Activated CD4-positive, alpha-beta T cell treated with anti-CD3 and anti-CD28 coated beads, Interleukin-2, amount 10 ng/mL, durations not matched to agents 7 days and 5 days (primary cell): ENCODE measurements around the gene ADAMTS2. TPM values are rescaled to one million over a fixed set of nuclear protein-coding genes. Genes with fewer than 3 reads are reported as not detected.

Source experiments
- CTCF ChIA-PET: fragments of 350-600 bp; sonication (Branson Sonifier 250); formaldehyde crosslinking; loops from one replicate; lab custom pipeline; 2021; ENCODE audit warnings: antibody characterized with exemption; lab: Charles Lee
- POLR2A ChIA-PET: fragments of 350-600 bp; sonication (Branson Sonifier 250); formaldehyde crosslinking; loops from one replicate; lab custom pipeline; 2021; ENCODE audit warnings: antibody characterized with exemption; lab: Charles Lee
- DNase-seq: peaks from one replicate; pipeline ENCODE4 v3.0.0-alpha.2; 2020
- H3K27ac Mint-ChIP-seq: one replicate; pipeline ENCODE4 v1.8.0; 2021; ENCODE audit warnings: mild to moderate bottlenecking, moderate library complexity, mixed read lengths
- H3K27me3 Mint-ChIP-seq: one replicate; pipeline ENCODE4 v1.8.0; 2021; ENCODE audit warnings: mixed read lengths
- H3K36me3 Mint-ChIP-seq: one replicate; pipeline ENCODE4 v1.8.0; 2021; ENCODE audit warnings: low read depth, mixed read lengths
- H3K4me1 Mint-ChIP-seq: one replicate; pipeline ENCODE4 v1.8.0; 2021; ENCODE audit warnings: mixed read lengths
- H3K4me3 Mint-ChIP-seq: one replicate; pipeline ENCODE4 v1.8.0; 2021; ENCODE audit warnings: mild to moderate bottlenecking, moderate library complexity, mixed read lengths
- H3K9me3 Mint-ChIP-seq: one replicate; pipeline ENCODE4 v1.8.0; 2021; ENCODE audit warnings: mixed read lengths
- total RNA-seq, 2 experiments: library from RNA; stranded (reverse); gene quantifications; one replicate each; pipeline ENCODE4 v1.2.3, GENCODE V29; 2021

Gene ADAMTS2
- total RNA-seq, 2 experiments from 2014 or later: not detected

DNA sequence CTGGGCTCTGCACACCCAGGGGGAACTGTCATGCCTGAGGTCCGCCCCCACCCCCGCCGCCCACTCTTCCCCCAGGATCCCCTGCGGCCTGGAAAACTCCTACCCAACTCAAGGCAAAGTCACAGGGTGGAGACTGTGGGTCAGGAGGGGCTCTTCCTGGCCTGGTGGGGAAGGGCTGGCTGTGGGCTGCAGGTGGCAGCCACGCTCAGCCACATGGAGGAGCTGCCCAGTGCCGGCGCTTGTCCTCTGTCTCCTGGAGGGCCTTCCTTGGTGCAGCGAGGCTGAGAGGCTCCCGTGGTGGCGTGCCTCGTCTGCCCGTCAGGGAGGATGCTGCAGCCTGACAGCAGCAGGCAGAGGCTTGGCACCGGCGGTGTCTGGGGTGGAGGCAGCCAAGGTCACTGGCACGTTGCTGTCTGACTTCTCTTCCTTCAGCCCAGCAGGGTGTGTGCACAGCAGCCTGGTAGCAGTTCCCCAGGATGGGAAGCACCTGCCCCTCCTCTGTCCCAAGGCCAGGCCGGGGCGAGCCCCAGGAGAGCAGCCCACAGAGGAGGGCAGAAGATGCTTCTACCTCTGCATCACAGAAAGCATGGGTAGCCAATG is 78.1 kb downstream of the ADAMTS2 start:
- Mint-ChIP-seq H3K4me1 (no peaks in the 10 kb centered on the region), H3K9me3 (no peaks in the 10 kb centered on the region), H3K36me3 (no peaks in the 10 kb centered on the region), H3K4me3 (no peak overlapping the region), H3K27me3 (no peaks in the 10 kb centered on the region), H3K27ac (no peak overlapping the region)
- ChIA-PET CTCF (no interaction called here), POLR2A (no interaction called here)
- DNase-seq: no peak

DNA sequence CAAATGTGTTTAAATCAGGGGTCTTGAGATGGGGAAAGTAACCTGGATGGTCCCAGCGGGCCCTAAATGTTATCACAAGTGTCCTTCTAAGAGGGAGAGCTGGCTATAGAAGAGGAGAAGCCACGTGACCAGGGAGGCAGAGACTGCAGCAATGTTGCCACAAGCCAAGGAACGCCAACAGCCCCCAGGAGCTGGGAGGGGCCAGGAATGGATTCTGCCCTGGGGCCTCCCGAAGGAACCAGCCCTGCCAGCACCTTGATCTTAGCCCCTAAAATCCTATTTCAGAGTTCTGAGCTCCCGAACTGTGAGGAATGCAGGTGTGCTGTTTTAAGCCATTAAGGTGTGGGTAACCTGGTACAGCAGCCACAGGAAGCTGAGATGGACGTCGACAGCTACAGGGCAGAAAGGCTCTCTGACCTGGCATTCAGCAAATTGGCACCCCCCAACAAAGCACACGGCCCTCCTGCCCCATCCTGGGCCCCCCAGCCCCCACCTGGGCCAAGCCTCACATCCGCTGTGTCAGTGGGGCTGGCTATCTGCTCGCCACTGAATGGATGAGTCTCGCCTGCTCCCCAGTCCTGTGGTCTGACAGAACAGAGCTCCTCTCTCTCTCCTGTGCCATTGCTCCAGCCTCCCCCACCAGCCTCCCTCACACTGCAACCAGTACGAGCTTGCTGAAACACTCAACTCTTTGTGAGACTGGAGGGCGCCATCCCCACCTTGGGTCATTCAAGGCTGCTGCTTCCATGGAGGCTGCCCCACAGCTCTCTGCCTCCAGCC is 78.8 kb downstream of the ADAMTS2 start:
- no peak overlapping the region for H3K4me3 Mint-ChIP-seq
- H3K4me1 Mint-ChIP-seq: no peaks in the 10 kb centered on the region
- no peak overlapping the region for H3K27ac Mint-ChIP-seq
- no peaks in the 10 kb centered on the region for H3K27me3 Mint-ChIP-seq
- POLR2A ChIA-PET: no interaction called here
- CTCF ChIA-PET: no interaction called here
- DNase-seq: no peak
- no peaks in the 10 kb centered on the region for H3K36me3 Mint-ChIP-seq
- H3K9me3 Mint-ChIP-seq: no peaks in the 10 kb centered on the region

GRCh38 chr5:179265514-179266290 is 79.6 kb downstream of the ADAMTS2 start:
- no peaks in the 10 kb centered on the region for H3K4me1 Mint-ChIP-seq
- H3K27ac Mint-ChIP-seq: no peak overlapping the region
- ChIA-PET POLR2A (no interaction called here), CTCF (no interaction called here)
- H3K9me3 Mint-ChIP-seq: no peaks in the 10 kb centered on the region
- H3K27me3 Mint-ChIP-seq: no peaks in the 10 kb centered on the region
- no peak for DNase-seq
- no peak overlapping the region for H3K4me3 Mint-ChIP-seq
- no peaks in the 10 kb centered on the region for H3K36me3 Mint-ChIP-seq

GRCh38 chr5:179264783-179265513 is 80.3 kb downstream of the ADAMTS2 start:
- Mint-ChIP-seq H3K27ac (no peak overlapping the region), H3K36me3 (no peaks in the 10 kb centered on the region), H3K27me3 (no peaks in the 10 kb centered on the region), H3K9me3 (no peaks in the 10 kb centered on the region), H3K4me3 (no peak overlapping the region), H3K4me1 (no peaks in the 10 kb centered on the region)
- CTCF ChIA-PET: no interaction called here
- POLR2A ChIA-PET: no interaction called here
- no peak for DNase-seq

DNA sequence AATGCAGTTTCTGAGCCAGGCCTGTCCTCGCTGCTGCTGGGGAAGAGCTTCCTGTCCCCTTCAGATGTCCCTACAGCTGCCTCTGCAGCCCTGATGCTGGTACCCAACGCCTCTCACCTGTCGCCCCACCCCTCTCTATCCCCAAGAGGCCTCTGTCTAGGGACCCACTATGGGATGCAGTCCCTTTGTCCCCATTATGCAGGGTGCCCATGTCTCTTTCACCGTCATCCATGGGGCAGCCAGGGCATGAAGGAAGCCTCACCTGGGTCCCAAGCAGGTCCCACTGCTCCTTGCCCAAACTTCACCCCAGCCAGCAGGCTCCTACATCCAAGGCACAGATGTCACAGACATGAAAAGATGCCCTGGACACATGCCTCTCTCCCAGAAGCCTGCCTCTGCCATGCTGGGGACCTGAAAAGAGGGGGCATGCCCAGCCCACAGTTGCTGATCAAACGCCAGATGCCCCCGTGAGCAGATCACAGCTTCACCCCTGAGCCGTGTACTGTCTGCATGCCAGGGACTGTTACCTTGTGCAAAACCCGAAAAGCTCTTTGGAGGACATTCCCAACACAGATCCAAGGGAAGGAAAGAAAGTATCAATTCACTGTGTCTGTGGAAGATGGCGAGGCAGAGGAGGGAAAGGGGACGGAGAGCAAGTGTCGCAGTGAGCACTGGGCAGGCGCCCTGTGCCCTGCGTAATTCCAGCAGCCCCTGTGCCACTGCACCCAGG is 81.0 kb downstream of the ADAMTS2 start:
- no peaks in the 10 kb centered on the region for H3K36me3 Mint-ChIP-seq
- ChIA-PET POLR2A (no interaction called here), CTCF (no interaction called here)
- H3K27me3 Mint-ChIP-seq: no peaks in the 10 kb centered on the region
- H3K4me1 Mint-ChIP-seq: no peaks in the 10 kb centered on the region
- H3K9me3 Mint-ChIP-seq: no peaks in the 10 kb centered on the region
- H3K27ac Mint-ChIP-seq: no peak overlapping the region
- DNase-seq: no peak
- no peak overlapping the region for H3K4me3 Mint-ChIP-seq

- Mint-ChIP-seq H3K4me3 (no peak overlapping the region), H3K27me3 (no peaks in the 10 kb centered on the region), H3K4me1 (no peaks in the 10 kb centered on the region), H3K9me3 (no peaks in the 10 kb centered on the region), H3K36me3 (no peaks in the 10 kb centered on the region), H3K27ac (no peak overlapping the region)
- DNase-seq: no peak
- ChIA-PET POLR2A (no interaction called here), CTCF (no interaction called here)
These were observed 81.7 kb downstream of the ADAMTS2 start for GRCh38 chr5:179263391-179264052.

- Mint-ChIP-seq H3K9me3 (no peaks in the 10 kb centered on the region), H3K36me3 (no peaks in the 10 kb centered on the region), H3K4me3 (no peak overlapping the region), H3K27me3 (no peaks in the 10 kb centered on the region), H3K27ac (no peak overlapping the region), H3K4me1 (no peaks in the 10 kb centered on the region)
- ChIA-PET CTCF (no interaction called here), POLR2A (no interaction called here)
- no peak for DNase-seq
These were observed 82.9 kb downstream of the ADAMTS2 start for GRCh38 chr5:179262126-179262920.

- H3K4me3 Mint-ChIP-seq: no peak overlapping the region
- no peaks in the 10 kb centered on the region for H3K27me3 Mint-ChIP-seq
- no peaks in the 10 kb centered on the region for H3K9me3 Mint-ChIP-seq
- no peak for DNase-seq
- H3K36me3 Mint-ChIP-seq: no peaks in the 10 kb centered on the region
- POLR2A ChIA-PET: no interaction called here
- no peak overlapping the region for H3K27ac Mint-ChIP-seq
- CTCF ChIA-PET: no interaction called here
- H3K4me1 Mint-ChIP-seq: no peaks in the 10 kb centered on the region
These were observed 83.7 kb downstream of the ADAMTS2 start for GRCh38 chr5:179261301-179262125.

DNA sequence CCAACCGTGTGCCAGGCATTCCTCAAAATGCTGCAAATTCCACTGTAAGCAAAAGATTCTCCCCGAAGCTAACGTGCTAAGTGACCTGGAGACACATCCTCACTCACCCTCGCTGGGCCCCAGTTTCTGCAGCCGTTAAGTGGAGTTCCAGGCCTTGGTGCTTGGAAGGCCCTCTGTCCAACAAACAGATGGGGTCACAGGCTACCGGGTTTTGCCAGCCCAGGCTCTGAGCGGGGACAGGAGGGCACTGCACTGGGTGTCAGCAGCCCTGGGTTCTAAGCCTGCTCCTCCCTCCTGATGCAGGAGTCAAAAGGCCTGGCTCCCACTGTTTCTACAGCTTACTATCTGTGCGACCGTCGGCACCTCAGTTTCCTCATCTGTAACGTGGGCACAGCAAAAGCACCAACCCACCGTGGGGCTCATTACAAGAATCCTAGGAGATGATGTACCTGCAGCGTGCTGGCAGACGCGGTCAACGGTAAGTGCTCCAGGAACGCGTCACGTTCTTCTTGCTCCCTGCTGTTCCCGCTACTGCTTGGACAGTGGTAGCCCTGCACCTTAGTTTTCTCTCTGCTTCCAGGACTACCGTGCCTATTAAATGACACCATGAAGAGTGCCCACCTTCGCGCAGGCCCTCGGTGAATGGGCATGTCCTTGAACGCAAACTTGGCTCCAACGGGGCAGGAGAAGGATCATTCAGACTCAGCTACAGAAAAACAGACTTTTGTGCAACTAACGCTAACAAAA is 84.8 kb downstream of the ADAMTS2 start:
- H3K4me3 Mint-ChIP-seq: no peak overlapping the region
- CTCF ChIA-PET: no interaction called here
- H3K27ac Mint-ChIP-seq: no peak overlapping the region
- no peaks in the 10 kb centered on the region for H3K9me3 Mint-ChIP-seq
- no peaks in the 10 kb centered on the region for H3K27me3 Mint-ChIP-seq
- POLR2A ChIA-PET: no interaction called here
- no peaks in the 10 kb centered on the region for H3K36me3 Mint-ChIP-seq
- no peaks in the 10 kb centered on the region for H3K4me1 Mint-ChIP-seq
- DNase-seq: no peak

- H3K4me3 Mint-ChIP-seq: no peak overlapping the region
- H3K27ac Mint-ChIP-seq: no peak overlapping the region
- H3K4me1 Mint-ChIP-seq: no peaks in the 10 kb centered on the region
- CTCF ChIA-PET: no interaction called here
- POLR2A ChIA-PET: no interaction called here
- DNase-seq: no peak
- H3K27me3 Mint-ChIP-seq: no peaks in the 10 kb centered on the region
- no peaks in the 10 kb centered on the region for H3K36me3 Mint-ChIP-seq
- no peaks in the 10 kb centered on the region for H3K9me3 Mint-ChIP-seq
These were observed 85.4 kb downstream of the ADAMTS2 start for GRCh38 chr5:179259731-179260323.
